ENCODE results near the gene TSHZ1.

TSHZ1 gene

DNA sequence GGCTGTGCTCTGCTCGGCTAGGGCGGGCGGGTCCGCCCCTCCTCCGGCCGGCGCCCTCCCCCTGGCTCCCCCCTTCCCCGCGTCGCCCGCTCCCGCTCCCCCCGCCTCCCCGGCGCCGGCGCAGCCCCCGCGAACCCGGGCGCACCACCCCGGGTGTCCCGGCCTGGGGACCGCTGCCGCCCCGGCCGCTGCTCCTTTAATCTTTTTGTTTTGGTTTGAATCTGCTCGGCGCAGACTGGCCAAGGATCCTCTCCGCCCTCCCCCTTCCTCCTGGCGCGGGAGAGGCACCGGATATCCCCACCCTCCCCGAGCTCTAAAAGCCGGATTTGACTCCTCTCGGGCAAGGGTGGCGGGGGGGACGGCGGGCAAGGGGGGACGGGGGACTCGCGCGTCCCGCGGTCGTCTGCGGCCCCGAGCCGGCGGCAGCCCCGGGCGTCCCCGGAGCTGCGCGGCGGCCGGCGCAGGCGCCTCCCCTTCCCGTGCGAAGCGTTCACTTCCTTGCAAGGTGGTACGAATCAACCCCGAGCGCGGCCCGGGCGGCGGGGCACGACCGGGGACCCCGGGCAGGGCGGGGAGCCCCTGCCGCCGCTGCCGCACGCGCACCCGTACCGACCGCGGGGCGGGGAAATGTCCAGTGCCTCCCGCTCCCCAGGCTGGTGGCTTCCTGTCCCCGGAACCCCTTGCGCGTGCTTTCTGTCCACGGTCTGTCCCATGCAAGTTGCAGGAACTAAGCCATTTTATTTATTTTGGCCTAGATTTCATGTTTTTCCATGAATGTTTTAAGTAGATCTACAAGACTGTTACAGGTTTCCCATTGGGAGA is 1.3 kb upstream of the TSHZ1 start, which contains the start of gene PTGR3:
Gene PTGR3 (minus strand): TSS at position 11 of the 822 bp plus-strand sequence. CDS start 81 bp downstream, outside the sequence.
- peak; percentile 92 for DNase-seq

GRCh38 chr18:75209951-75210258 is 692 bp upstream of the TSHZ1 start:
- DNase-seq, result no peak

- DNase-seq, result peak; percentile 80
Measured at GRCh38 chr18:75211002-75211621, 515 bp downstream of the TSHZ1 start.

DNA sequence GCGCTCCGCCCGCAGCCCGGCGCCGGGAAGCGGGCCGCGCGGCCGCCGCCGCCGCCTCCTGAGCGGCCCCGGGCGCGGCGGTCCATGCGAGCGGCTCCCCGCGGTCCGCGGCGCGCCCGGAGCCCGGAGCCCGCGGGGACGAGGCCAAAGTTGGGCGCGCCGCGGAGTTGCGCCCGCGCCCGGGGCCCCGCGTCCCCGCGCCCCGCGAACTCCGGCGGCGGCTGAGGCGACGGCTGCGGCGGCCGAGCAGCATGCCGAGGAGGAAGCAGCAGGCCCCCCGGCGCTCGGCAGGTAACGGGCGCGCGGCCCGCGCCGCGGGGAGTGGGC is 992 bp downstream of the TSHZ1 start:
- DNase-seq, result no peak

DNA sequence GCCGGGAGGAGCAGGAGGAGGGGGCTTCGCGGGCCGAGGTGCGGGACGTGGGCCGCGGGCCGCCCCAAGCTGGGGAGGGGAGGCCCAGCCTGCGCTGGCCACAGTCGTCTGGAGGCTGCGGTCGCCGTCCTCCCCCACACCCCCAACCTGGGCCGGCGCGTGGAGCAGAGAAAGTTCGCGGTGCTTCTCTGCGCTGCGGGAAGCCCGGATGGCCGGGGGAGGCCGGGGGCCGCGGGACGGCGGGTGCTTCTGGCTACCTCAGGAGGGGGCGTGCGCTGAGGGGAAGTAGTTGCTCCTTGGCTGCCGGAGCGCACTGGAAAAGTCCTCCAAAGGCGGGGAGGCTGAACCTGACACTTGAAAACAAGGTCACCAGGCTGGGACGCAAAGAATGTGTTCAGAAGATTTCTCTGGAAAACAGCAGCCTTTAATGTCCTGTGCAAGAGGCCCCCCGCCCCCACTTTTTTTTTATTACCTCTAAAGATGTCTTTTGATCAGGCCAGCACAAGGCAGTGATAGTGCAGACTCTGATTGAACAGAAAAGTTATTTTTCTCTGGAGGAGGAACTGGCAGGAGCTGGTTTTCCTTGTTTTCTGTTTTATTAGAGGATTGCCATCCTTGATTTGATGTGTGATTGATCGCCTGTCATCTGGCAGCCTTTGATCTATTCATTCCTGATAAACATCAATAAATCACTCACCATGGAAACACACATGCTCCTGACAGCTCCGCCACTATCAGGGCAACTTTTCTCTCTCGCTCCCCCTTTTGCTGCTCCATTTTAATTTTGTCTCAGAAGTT is 1.6 kb downstream of the TSHZ1 start:
- peak; percentile 75 for DNase-seq

DNA sequence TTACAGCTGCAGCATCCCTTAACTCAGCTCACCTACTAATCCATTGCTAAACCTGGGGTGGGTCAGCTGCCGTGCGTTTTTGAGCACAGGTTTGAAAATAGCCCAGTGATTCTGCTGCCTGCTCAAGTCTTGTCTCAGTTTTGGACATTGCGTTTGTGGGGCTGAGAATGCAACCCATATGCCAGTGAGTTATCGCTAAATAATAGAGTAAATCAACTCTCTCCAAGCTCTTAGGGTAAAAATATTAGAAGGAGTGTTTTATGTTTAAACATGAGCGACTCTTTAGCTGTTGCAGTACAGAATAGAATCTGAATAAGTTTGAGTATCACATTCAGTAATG is 2.1 kb downstream of the TSHZ1 start:
- DNase-seq, result no peak

GRCh38 chr18:75213611-75214331 is 3.2 kb downstream of the TSHZ1 start:
- no peak for DNase-seq

DNA sequence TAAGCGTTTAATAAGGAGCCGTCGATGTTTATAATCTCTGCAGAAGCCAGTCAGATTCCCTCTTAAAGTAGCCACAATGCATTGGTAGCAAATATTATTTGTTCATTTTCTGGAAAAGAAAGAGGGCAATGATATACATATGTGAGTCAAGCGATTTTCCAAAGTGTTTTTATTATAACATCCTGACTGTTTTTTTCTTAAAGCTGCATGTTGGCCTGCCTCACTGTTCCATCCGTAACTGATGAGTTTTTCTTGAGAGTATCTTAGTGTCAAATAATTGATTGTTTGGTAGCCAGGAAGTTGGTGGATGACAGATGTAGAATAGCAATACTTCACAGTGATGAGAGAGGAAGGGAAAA is 3.7 kb downstream of the TSHZ1 start:
- DNase-seq, result no peak

GRCh38 chr18:75214766-75215510 is 4.3 kb downstream of the TSHZ1 start:
- DNase-seq, result peak; percentile 68

DNA sequence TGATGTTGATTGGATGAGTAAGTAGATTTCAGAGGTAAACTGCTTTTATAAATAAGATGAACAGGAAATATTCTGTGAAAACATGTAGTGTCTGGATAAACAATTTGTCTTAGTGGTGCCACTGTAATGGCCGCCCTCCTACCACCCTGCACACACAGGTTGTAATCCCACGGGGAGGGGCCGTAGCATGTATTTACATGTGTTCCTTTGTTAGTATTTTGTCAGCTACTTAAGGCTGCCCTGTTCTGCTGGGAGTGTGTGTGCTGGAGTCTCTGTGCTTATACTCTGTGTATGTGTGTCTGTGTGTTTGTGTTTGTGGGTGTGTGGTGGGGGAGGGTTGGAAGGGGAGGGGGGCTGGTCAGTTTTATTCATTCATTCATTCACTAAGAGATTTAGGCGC is 5.1 kb downstream of the TSHZ1 start:
- DNase-seq, result no peak

DNA sequence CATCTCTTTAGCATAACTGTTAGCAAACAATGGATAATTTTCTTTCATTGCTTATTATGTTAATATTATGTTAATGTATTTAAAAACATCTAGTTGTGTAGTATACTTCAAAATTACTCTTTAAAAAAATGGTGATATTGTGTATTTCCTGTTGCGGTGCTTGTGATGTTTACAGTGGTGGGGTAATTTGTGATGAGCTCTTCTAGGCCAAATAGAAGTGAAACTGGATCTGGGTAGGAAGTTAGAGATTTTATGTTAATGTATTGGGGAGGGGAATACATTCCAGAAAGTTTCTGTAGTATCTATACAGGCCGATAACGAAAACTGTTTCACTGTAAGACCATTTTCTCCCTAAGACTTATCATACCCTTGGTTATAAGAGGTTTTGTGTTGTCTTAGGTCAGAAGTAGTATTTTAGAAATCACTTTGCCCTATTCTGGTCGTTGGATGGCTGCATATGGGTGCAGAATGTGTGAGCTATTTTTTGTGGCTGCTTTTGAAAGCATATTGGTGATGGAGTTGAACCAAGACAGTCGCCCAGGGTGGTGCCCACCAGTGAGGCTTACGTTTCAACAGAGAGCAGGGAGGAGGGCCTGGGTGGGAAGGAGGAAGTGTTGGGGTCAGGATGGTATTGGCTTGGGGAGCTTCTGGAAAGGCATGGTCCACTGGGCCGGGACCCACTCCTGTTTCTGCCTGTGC is 5.8 kb downstream of the TSHZ1 start:
- no peak for DNase-seq

GRCh38 chr18:75216911-75217689 is 6.5 kb downstream of the TSHZ1 start:
- no peak for DNase-seq

DNA sequence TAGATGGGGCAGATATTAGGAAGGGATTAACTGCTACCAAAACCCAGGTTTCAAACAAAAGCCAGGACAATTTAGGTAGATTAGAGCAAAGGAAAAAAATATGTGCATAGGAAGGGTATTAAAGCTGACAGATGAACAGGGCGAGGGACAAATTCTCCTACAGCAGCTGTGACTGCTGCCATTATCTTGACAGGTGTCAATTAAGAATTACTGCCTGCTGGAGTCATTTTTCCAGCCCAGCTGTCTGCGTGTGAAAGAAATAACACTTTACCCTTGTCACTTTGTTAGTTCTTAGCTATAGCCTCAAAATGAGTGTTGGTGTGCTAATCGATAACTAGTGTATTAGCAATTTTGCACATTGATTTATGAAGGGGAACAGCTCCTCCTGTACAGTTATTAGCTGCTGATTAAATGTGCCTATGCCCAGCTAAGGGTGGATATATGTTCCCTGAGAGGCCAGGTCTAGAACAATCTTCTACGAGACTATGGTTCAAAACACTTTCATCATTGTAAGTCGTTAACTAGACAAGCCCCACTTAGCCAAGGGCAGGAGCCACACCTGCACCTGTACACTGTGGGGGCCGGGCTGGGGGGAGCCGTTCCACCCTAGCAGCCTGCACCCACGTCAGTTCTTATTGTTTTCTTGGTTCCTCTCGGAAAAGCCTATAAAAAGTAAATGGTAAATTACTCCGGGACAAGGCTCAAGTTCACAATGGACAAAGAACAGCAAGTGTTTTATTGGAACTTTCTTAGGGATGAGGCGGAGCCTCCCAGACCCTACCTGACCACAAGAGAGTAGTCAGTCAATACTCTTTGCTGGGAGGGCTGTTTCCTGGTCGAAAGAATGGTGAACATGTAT is 7.7 kb downstream of the TSHZ1 start:
- peak; percentile 69 for DNase-seq

GRCh38 chr18:75219745-75220375 is 9.3 kb downstream of the TSHZ1 start:
- DNase-seq, result no peak

DNA sequence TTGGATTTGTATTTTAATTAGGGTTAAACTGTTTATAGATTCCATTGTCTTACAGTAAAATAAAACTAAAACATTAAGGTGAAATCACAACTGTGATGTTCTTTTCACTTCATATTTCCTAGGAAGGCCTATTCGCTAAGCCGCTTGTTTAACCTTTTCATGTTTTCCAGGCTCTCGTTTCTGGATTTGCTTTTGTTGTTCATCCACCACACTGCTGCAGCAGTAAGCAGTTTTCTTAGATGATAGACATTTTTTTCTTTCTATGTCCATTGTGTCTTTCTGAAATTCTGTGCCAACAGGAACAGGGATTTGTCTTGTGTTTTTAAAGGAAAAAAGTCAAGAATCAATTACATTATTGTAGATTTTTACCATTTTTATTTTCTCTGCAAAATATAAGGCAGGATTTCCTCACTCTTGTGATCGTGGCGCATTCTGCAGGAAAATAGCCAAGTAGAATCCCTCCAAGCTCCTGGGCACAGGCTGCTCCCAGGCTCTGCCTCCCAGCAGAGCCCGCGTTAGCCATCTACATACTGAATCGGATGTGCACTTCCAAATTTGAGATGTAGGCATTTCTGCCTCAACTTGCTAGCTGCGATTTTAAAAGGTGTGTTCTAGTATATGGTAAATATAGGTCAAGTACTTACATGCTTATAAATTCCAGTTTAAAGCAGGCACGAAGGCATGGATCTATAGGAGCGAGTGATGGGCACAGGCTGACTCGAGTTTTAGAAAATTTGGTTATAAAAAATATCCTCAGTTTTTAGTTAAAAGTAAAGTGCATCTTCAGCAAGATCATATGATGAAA is 10.2 kb downstream of the TSHZ1 start:
- DNase-seq, result peak; percentile 30

GRCh38 chr18:75221397-75221796 is 10.8 kb downstream of the TSHZ1 start:
- no peak for DNase-seq

GRCh38 chr18:75221897-75222296 is 11.3 kb downstream of the TSHZ1 start:
- DNase-seq, result no peak

GRCh38 chr18:75222407-75222806 is 11.8 kb downstream of the TSHZ1 start:
- DNase-seq, result peak; percentile 10

Data from eye (tissue), 1 donor.